ENCODE data around the gene PPFIA4. TPM values are rescaled to one million over a fixed set of nuclear protein-coding genes. Genes with fewer than 3 reads are reported as not detected.

The PPFIA4 gene
- total RNA-seq, 1 experiment from 2014 or later = 0.83 TPM

- H3K9me3 Mint-ChIP-seq (ENCODE audit: low read depth, unreplicated experiment) = no peaks in the 10 kb centered on the region
- no peak overlapping the region for H3K4me3 Mint-ChIP-seq (ENCODE audit: low read depth, unreplicated experiment)
- H3K27me3 Mint-ChIP-seq (ENCODE audit: unreplicated experiment) = peaks cover 85% of the 10 kb centered on the region
- peaks cover 5% of the 10 kb centered on the region for H3K36me3 Mint-ChIP-seq (ENCODE audit: insufficient read depth, unreplicated experiment)
- H3K4me1 Mint-ChIP-seq (ENCODE audit: low read depth, unreplicated experiment) = no peaks in the 10 kb centered on the region
- DNase-seq = no peak
- no peak for TF ChIP-seq CTCF (IDR thresholded peaks at IDR 0.05; ENCODE audit: unreplicated experiment)
- no TSS peak for BruUV-seq (replicated peaks)
- H3K27ac Mint-ChIP-seq (ENCODE audit: unreplicated experiment) = no peak overlapping the region
- CTCF ChIA-PET = interaction anchor here (1.0 to 1.9 kb wide), 2 partner anchors 236 to 238 kb away, joined by 4 read pairs; no protein-coding TSS in a partner anchor
- intact Hi-C loops (cut with micrococcal nuclease; ENCODE audit: unreplicated experiment) = no loop called here
These were observed 5.2 kb downstream of the PPFIA4 start for GRCh38 chr1:203031467-203031866.

- no peak for TF ChIP-seq CTCF (IDR thresholded peaks at IDR 0.05; ENCODE audit: unreplicated experiment)
- BruUV-seq (replicated peaks) = no TSS peak
- intact Hi-C loops (cut with micrococcal nuclease; ENCODE audit: unreplicated experiment) = no loop called here
- no peaks in the 10 kb centered on the region for H3K9me3 Mint-ChIP-seq (ENCODE audit: low read depth, unreplicated experiment)
- H3K4me3 Mint-ChIP-seq (ENCODE audit: low read depth, unreplicated experiment) = no peak overlapping the region
- H3K27ac Mint-ChIP-seq (ENCODE audit: unreplicated experiment) = no peak overlapping the region
- no peaks in the 10 kb centered on the region for H3K4me1 Mint-ChIP-seq (ENCODE audit: low read depth, unreplicated experiment)
- no peak for DNase-seq
- peaks cover 5% of the 10 kb centered on the region for H3K36me3 Mint-ChIP-seq (ENCODE audit: insufficient read depth, unreplicated experiment)
- CTCF ChIA-PET = interaction anchor here (1.6 kb wide), 1 partner anchor 184 kb away, joined by 3 read pairs; no protein-coding TSS in a partner anchor
- H3K27me3 Mint-ChIP-seq (ENCODE audit: unreplicated experiment) = peaks cover 92% of the 10 kb centered on the region
These were observed 7.0 kb downstream of the PPFIA4 start for GRCh38 chr1:203033287-203033686.

- Mint-ChIP-seq H3K4me3 (ENCODE audit: low read depth, unreplicated experiment) (no peak overlapping the region), H3K9me3 (ENCODE audit: low read depth, unreplicated experiment) (no peaks in the 10 kb centered on the region), H3K36me3 (ENCODE audit: insufficient read depth, unreplicated experiment) (peaks cover 5% of the 10 kb centered on the region), H3K27ac (ENCODE audit: unreplicated experiment) (no peak overlapping the region), H3K27me3 (ENCODE audit: unreplicated experiment) (peaks cover 92% of the 10 kb centered on the region), H3K4me1 (ENCODE audit: low read depth, unreplicated experiment) (no peaks in the 10 kb centered on the region)
- TF ChIP-seq CTCF (IDR thresholded peaks at IDR 0.05; ENCODE audit: unreplicated experiment) = no peak
- CTCF ChIA-PET = interaction anchor here (0.6 to 1.6 kb wide), 3 partner anchors 9 to 184 kb away, joined by 3 to 4 read pairs (median 3); no protein-coding TSS in a partner anchor
- BruUV-seq (replicated peaks) = no TSS peak
- no peak for DNase-seq
- intact Hi-C loops (cut with micrococcal nuclease; ENCODE audit: unreplicated experiment) = no loop called here
These were observed 7.6 kb downstream of the PPFIA4 start for GRCh38 chr1:203033917-203034316.

- no TSS peak for BruUV-seq (replicated peaks)
- H3K27me3 Mint-ChIP-seq (ENCODE audit: unreplicated experiment) = peaks cover 96% of the 10 kb centered on the region
- H3K36me3 Mint-ChIP-seq (ENCODE audit: insufficient read depth, unreplicated experiment) = peaks cover 5% of the 10 kb centered on the region
- no peaks in the 10 kb centered on the region for H3K4me1 Mint-ChIP-seq (ENCODE audit: low read depth, unreplicated experiment)
- H3K4me3 Mint-ChIP-seq (ENCODE audit: low read depth, unreplicated experiment) = no peak overlapping the region
- TF ChIP-seq CTCF (IDR thresholded peaks at IDR 0.05; ENCODE audit: unreplicated experiment) = no peak
- DNase-seq = no peak
- intact Hi-C loops (cut with micrococcal nuclease; ENCODE audit: unreplicated experiment) = no loop called here
- CTCF ChIA-PET = interaction anchor here (1.2 to 1.6 kb wide), 4 partner anchors 8 to 183 kb away, joined by 3 to 5 read pairs (median 4); no protein-coding TSS in a partner anchor
- no peaks in the 10 kb centered on the region for H3K9me3 Mint-ChIP-seq (ENCODE audit: low read depth, unreplicated experiment)
- H3K27ac Mint-ChIP-seq (ENCODE audit: unreplicated experiment) = no peak overlapping the region
These were observed 8.3 kb downstream of the PPFIA4 start for GRCh38 chr1:203034422-203035110.
